ENCODE measurements around the gene LSMEM2.
A peak's percentile ranks its signal among the peaks of the same experiment; 100 is the strongest.
"Not testable (repeated sequence)": the region's sequence is repeated elsewhere in the genome, so short reads cannot be mapped to it uniquely, and the experiment has no call there.

LSMEM2 gene

GRCh38 chr3:50275996-50276761 lies 2.7 kb upstream of the LSMEM2 start:
- no peak for DNase-seq (ENCODE audit: extremely low read depth in 1 of 2, low read depth in 1 of 2)

- no peak for DNase-seq (ENCODE audit: extremely low read depth in 1 of 2, low read depth in 1 of 2)
These were observed 2.2 kb upstream of the LSMEM2 start for GRCh38 chr3:50276762-50277101.

DNA sequence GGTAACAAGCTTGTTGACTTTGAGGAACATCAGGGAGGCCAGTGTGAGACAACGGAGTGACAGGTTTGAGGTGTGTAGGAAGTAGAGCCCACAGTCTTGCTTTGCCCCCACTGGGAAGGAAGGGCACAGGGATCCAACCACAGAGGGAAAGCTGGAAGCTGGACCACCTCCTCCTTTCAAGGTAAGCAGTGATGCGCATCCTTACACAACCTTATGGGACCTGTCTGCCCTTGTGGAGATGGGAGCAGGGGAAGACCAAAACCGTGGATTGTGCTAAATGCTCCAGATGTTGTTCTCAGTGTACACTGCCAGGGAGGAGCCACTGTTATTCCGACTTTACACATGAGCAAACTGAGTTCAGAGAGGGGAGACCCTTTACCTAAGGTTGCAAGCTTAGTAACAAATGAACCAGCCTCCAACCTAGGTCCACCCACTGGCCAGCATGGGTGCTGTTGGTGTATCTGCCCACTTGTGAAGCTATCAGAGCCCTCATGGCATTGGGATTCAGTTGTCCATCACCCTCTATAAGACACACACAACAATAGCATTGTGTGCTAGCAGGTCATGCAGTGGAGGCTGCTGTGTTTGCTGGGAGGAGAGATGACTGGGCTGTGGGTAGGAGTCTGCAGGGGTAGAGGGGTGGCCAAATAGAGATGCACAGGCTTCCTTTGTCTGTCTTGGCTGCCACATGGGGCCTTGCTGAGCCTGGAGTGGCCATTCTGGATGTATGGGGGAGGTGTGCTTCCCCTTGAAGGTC lies 586 bp upstream of the LSMEM2 start:
- DNase-seq (ENCODE audit: extremely low read depth in 1 of 2, low read depth in 1 of 2) = no peak

GRCh38 chr3:50279255-50280016 lies 549 bp downstream of the LSMEM2 start:
- DNase-seq (ENCODE audit: extremely low read depth in 1 of 2, low read depth in 1 of 2) = no peak

DNA sequence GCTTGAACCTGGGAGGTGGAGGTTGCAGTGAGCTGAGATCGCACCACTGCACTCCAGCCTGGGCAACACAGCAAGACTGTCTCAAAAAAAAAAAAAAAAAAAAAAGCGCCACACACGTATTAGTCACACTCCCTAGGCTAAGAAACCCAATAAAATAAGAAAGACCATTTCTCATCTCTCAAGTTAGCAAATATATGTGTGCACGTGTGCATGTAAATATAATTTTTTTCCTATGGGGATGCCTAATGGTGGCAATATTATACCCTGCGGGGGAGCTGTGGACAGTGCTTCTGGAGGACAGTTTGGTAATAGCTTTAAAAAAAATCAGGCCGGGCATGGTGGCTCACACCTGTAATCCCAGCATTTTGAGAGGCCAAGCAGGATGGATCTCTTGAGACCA lies 5.2 kb downstream of the LSMEM2 start:
- not testable (repeated sequence) for DNase-seq (ENCODE audit: extremely low read depth in 1 of 2, low read depth in 1 of 2)

- no peak for DNase-seq (ENCODE audit: extremely low read depth in 1 of 2, low read depth in 1 of 2)
These were observed 7.7 kb downstream of the LSMEM2 start for GRCh38 chr3:50286322-50287227.

DNA sequence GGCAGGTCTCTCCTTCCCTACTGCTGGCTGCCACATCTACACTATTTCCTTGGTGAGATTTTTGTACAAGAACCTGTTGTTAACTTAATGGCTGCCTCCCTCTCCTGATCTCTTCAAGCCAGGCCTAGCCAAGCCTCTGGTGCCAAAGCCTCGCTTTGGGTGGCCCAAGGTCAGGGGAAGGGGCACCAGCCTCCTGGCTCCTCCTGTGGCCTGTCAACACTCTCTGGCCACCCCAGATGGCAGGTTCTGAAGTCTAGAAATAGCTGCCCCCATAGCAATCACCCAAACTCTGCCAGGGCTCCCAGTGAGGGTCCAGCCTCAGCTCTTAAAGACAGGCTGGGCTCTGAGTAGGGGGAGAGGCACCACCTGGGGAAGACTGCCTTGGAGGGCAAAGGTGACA lies 8.4 kb downstream of the LSMEM2 start:
- no peak for DNase-seq (ENCODE audit: extremely low read depth in 1 of 2, low read depth in 1 of 2)

DNA sequence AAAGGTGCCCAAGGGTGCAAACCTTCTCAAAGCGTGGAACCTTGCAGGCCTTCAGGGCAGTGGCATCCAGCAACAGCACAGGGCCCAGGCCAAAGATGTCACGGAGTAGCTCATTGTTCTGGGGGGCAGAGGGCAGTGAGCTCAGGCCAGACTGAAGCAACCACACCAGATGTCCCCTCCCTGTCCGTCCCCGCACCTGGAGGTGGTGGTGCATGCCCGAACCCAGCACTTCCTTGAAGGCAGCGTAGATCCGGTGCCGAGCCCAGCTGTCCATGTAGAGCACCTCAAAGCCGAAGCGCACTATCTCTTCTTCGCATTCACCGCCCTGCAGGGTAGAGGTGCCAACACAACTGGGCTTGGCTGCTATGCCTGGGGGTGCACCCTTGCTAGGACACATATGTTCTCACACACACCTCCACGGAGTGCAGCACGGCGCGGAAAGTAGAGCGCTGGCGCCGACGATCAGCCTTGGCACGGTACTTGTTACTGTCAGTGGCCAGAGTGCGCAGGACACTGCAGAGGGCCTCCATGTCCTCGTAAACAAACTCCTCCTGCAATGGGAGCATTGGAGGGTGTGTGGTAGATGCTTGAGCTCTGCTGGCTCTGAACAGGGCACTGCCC lies 9.6 kb downstream of the LSMEM2 start:
- no peak for DNase-seq (ENCODE audit: extremely low read depth in 1 of 2, low read depth in 1 of 2)

DNA sequence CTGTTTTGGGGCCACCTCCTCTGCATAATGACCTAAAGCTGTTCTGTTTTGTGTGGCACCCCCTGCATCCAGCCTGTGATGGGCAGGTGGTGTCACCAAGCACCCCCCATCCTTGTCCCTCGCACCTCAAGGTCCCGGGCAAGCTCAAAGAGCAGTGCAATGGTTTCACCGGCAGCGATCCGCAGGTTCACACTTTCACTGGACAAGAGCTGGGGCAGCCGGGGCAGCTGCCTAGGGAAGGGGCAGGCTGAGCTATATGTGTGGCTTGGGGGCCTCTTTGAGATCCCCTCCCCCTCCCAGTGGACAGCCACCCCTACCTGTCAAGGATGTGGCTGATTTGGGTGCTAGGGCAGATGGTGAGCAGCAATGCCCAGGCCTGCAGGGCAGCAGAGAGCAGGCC lies 10.2 kb downstream of the LSMEM2 start:
- DNase-seq (ENCODE audit: extremely low read depth in 1 of 2, low read depth in 1 of 2) = no peak

GRCh38 chr3:50290161-50290641 lies 11.3 kb downstream of the LSMEM2 start:
- no peak for DNase-seq (ENCODE audit: extremely low read depth in 1 of 2, low read depth in 1 of 2)

DNA sequence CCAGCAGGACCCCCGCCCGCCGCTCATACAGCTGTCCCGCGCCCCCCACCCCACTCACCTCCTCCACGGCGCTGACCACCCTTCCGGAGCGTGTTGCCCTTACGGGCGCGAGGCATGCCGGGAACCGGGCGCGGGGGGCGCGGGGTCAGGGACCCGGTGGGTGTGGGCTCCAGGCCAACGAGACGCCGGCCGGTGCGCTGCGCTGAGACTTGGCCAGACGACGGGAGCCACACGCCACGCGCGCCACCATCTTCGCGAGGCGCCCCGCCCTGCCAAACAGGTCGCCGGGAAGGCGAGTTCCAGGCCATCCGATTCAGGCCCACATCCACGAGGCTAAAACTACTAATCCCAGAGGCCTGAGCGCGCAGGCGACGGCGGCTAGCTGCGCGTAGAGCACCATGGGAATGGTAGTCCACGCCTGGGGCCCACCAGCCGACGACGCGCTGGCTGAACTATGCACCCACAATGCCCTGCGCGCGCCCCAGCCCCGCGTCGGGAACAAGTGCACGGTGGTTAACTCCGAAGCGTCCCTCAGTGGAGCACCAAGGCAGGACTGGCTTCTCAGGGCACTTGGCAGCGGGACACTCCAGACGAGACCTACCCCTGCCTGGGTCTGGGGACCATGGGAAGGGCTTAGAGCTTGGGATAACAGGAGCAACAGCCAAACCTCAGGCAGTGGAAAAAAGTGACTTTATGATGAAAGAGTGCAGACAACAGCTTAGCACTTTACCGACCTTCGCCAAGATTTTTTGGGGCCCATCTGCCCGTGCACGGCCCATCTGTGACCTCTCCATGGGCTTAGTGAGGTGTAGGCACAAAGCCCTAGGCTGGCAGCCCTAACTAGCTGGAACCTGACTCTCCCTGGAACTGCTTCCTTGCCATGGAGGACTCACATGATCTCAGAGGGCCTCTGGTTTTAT lies 13.5 kb downstream of the LSMEM2 start, which contains the start of gene IFRD2:
Gene IFRD2 (minus strand): TSS at position 271 of the 920 bp plus-strand sequence. CDS start 155 bp downstream, at position 116.
- DNase-seq (ENCODE audit: extremely low read depth in 1 of 2, low read depth in 1 of 2) = peak; percentile 93 to 94

DNA sequence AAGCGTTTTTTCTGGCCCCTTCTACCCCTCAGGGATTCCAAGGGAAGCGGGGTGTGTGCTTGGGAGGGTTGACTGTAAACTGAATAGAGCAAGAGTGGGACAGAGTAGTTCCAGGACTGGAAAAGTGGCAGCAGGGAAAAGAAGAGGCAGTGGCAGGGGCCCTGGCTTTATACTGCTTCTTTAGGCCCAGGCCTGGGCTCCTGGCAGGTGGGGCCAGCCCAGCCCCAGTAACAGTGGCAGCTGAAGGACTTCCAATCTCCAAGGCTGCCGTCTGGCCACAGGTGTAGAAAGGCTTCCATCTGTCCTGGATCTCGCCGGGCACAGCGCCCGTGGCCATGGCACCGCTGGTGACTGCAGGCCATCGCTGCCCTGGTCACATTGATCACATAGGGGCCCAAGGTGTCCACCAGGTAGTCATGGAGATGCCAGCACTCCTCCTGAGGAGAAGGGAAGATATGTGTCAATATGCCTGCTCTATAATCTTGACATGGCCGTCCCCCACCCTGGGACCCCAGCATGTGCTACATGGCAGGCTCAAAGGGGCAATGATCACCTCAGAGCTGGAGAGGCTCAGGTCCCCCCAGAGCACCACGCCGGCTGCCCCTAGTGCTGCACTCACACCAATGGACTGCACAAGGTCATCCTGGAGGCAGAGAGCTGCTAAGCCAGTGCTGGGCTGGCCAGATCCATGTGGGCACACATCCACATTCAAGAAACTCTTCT lies 14.4 kb downstream of the LSMEM2 start:
- DNase-seq (ENCODE audit: extremely low read depth in 1 of 2, low read depth in 1 of 2) = no peak

DNA sequence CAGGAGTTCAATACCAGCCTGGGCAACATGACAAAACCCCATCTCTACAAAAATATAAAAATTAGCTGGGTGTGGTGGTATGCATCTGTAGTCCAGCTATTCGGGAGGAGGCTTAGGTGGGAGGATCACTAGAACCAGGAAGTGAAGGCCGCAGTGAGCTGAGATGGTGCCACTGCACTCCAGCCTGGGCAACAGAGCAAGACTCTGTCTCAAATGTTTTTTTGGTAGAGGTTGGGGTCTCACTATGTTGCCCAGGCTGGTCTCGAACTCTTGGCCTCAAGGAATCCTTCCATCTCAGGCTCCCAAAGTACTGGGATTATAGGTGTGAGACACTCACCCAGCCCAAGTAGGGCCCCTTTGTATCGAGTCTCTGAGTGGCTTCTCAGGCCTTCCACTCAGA lies 15.2 kb downstream of the LSMEM2 start:
- DNase-seq (ENCODE audit: extremely low read depth in 1 of 2, low read depth in 1 of 2) = no peak

GRCh38 chr3:50294492-50295403 lies 15.9 kb downstream of the LSMEM2 start:
- DNase-seq (ENCODE audit: extremely low read depth in 1 of 2, low read depth in 1 of 2) = no peak

DNA sequence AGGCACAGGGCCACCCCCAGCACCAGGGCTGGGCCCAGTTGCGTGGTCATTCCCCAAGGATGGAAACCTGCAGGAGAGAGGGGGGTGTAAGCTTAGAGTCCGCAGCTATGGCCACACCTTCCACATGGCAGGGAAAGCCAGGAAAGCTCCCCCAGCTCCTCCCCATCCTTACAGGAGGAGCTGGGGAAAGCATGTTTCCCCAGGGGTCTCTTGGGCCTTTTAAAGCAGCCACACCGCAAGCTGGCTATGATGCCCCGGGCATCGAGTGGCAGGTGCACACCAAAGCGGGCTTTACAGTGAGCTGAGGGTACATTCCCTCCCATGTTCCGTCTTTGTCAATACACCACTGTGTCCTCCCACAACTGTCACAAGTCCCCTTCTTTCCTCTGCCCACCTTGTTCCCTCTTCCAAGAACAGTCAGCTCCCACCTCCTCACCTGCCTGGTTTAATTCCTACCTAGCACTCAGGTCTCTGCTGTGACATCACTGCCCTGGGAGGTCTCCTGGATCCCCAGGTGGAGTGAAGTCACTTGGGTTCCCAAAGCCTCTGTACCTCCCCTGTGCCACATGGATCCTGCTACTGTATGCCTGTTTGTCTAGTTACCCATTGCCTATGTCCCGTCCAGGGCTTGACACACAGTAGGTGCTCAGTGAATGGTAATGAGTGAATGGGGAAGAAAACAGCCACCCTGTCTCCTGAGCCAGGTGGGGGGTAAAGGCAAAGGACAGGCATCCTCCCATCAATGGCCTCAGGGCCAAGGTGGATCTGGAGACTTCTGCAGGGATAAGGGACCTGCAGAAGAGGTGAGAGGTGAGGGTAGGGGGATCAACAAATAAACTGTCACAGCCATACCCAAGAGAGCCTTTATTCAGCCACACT lies 16.9 kb downstream of the LSMEM2 start:
- DNase-seq (ENCODE audit: extremely low read depth in 1 of 2, low read depth in 1 of 2) = no peak

DNA sequence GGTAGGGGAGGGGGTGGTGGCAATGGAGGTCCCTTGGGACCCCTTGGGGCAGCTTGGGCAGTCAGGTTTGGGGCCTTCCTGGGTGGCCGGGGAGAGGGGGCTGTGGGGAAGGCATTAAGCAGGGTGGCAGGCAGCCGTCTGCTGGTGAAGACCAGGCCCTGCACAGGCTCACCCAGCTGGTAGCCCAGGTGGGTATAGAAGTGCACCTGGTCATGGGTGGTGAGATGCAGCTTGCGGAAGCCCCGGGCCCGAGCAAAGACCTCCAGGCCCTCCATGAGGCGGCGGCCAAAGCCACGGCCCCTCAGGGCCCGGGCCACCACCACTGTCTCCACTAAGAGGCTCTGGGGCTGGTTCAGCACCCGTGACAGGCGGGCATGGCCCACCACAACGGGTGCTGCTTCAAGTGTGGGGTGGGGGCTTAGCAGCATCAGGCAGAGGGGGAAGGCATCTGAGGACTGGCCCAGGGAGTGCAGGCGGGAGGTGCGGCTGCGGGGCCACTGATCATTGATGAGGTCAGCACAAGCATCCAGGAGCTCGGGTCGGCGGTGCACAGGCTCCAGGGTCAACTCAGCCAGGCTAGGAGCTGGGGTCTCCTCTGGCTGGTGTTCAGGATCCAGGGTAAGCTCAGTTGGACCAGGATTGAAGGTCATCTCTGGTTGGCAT lies 18.0 kb downstream of the LSMEM2 start:
- no peak for DNase-seq (ENCODE audit: extremely low read depth in 1 of 2, low read depth in 1 of 2)

Data from stimulated activated CD8-positive, alpha-beta memory T cell treated with anti-CD3 and anti-CD28 coated beads, Interleukin-7, amount 100 ng/mL, for 48 hours (primary cell).